ENCODE measurements around the gene CDA.
"Not testable (repeated sequence)": the region's sequence is repeated elsewhere in the genome, so short reads cannot be mapped to it uniquely, and the experiment has no call there.

CDA gene

DNA sequence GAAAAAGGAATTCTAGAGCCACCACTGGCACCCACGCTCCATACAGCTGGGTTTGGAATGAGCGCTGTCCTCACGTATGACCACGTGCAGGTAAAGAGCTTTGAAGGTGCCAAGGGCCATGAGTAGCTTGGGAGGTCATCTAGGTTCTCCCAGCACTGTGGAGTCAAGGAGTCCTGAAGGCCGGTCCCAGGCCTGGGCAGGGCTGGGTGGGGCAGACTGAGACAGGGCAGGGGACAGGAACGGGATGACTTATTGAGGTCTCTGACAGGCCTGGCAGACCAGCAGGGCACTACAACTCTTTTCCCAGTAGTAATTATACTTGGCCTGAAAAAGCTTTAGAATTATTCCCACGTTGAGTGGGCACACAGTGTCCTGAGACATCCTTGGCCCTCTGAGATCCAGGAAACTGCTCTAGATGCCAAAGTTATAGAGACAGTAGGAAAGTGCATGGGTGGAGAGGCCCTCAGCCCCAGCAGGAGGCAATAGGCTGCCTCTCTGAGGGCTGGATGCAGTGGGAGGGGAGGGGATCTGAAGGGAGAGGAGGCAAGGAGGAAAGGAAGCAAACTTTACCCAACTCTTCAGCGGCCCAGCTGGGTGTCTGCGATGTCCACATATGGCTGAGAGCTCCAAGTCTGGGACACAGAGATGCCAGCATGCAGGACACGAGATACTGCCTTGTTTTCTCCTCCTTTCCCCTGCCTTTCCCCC, 1.8 kb upstream of the CDA start:
- DNase-seq (ENCODE audit: low read depth in 4 of 4, low spot score in 1 of 4): no peak

- no peak for DNase-seq (ENCODE audit: low read depth in 4 of 4, low spot score in 1 of 4)
Measured at GRCh38 chr1:20587661-20588053, 1.2 kb upstream of the CDA start.

DNA sequence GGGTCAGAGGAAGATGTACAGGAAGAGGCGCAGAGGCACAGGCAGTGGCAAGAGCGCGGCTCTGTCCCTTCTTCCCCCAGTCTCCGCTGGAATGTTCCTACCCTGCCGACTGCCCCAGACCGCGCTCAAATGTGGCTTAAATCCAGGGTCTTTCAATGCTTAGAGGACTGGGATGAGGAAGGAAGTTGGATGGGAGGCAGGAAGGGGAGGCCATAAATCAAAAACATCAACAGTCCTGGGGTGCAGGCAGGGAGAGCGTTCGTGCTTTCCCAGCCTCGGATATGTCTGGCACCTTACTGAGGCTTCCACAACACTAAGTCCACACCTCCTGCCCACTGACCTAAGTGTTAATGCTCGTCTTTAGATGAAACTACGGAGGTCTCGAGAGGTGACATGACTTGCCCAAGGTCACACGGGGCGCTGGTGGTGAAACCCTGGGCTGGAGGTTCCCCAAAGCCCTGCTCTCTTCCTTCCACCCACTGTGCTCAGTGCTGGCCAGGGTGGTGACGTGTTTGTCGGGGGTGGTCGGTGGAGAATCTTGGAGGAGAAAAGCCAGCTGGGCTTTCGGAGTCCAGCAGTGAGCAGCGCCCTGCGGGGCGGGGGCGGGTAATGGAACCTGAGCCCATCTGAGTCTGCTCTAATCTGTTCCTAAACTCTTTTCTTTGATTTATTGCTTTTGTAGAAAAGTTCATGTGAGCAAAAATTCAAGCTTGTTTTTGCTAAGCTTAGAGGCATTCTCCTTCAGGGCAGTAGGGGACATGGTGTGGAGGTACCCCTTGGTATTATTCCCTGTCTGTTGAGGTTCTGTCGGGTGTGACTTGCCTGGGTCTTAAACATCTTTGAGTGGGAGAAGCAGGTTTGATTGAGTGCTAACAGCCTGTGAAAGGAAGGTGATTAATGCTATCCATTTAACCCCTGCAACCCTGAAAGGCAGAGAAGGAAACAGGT, 708 bp downstream of the CDA start:
- no peak for DNase-seq (ENCODE audit: low read depth in 4 of 4, low spot score in 1 of 4)

- DNase-seq (ENCODE audit: low read depth in 4 of 4, low spot score in 1 of 4): no peak
Measured at GRCh38 chr1:20590306-20590777, 1.4 kb downstream of the CDA start.

DNA sequence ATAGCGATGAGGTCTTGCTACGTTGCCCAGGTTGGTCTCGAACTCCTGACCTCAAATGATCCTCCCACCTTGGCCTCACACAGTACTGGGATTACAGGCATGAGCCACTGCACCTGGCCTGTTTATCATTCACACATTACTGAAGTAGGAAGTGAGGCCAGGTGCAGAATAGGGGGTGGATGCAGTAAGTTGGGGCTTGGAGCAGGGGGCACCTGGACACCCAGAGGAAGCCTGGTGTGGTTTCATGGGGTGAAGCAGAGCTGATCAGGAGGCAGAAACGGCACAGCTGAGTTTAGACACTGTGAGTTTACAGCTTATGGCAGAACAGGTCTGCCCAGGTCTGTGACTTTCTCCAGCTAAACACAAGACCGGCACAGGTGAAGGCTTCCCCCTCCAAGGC, 4.9 kb downstream of the CDA start:
- DNase-seq (ENCODE audit: low read depth in 4 of 4, low spot score in 1 of 4): no peak

GRCh38 chr1:20594746-20595145, 5.8 kb downstream of the CDA start:
- no peak for DNase-seq (ENCODE audit: low read depth in 4 of 4, low spot score in 1 of 4)

DNA sequence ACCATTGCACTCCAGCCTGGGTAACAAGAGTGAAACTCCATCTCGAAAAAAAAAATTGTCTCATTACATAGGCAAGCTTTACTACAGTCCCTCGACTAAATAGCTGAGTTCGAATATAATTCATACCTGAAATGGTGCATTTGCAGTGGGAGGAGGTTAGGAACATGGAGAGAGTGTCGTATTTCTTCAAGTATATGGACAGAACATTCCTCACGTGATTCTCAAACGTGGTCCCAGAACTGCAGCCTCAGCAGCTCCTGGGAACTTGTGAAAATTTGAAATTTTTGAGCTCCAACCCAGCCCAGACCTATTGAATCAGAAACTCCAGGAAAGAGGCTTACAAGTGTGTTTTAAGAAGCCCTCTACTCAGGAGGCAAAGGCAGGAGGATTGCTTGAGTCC, 7.2 kb downstream of the CDA start:
- no peak for DNase-seq (ENCODE audit: low read depth in 4 of 4, low spot score in 1 of 4)

- no peak for DNase-seq (ENCODE audit: low read depth in 4 of 4, low spot score in 1 of 4)
Measured at GRCh38 chr1:20597650-20598049, 8.8 kb downstream of the CDA start.

- no peak for DNase-seq (ENCODE audit: low read depth in 4 of 4, low spot score in 1 of 4)
Measured at GRCh38 chr1:20600156-20600555, 11.3 kb downstream of the CDA start.

- DNase-seq (ENCODE audit: low read depth in 4 of 4, low spot score in 1 of 4): no peak
Measured at GRCh38 chr1:20601129-20601825, 12.4 kb downstream of the CDA start.

- DNase-seq (ENCODE audit: low read depth in 4 of 4, low spot score in 1 of 4): no peak
Measured at GRCh38 chr1:20602851-20603450, 14.1 kb downstream of the CDA start.

DNA sequence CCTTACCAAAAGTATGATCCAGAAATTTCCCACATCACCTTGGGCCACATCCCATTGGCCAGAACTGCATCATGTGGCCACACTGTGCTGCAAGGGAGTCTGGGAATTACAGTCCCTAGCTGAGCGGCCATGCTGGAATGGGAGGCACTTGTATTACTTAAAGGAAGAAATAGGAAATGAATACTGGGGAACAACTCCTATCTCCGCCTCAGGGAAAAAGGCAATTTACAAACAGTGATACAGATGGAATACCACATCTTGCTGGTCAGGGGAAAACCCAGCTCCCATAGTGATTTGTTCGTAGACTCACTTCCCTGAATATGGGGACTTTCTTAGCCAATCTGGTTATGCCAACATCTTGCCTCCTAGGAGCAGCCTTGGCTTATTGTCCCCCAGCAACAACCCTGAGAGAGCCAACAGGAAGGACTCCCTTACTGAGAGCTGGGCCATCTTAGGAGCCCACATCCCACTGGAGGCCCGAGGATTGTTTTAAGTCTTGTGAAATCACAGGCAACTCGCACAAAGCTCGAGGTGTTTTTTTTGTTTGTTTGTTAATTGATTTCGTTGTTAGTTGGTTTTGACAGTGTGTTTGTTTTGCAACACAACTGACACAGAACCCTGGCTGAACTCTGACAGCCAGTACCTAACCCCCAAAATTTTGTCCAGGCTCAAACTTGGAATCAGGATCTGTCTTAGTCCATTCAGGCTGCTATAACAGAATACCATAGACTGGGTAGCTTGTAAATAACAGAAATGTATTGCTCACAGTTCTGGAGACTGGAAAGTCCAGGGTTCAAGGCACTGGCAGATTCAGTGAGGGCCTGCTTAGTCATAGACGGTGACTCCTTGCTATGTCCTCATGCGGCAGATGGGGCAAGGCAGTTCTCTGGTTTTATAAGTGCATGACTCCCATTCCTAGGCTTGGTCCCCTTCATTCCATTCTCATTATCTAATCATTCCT, 14.9 kb downstream of the CDA start:
- no peak for DNase-seq (ENCODE audit: low read depth in 4 of 4, low spot score in 1 of 4)

DNA sequence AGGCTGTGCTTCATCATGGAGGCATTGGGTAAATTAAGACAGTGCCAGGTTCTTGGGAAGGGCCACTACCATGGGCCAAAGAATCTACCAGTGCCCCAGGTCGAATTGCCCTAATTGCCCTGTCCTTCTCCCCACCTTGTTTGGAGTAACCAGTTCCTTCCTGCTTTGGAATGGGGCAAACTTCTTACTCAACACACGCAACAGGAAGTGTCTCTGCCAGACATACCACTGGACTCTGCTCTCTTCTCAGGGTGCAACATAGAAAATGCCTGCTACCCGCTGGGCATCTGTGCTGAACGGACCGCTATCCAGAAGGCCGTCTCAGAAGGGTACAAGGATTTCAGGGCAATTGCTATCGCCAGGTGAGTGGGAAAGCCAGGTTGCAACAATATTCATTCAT, 15.8 kb downstream of the CDA start:
- no peak for DNase-seq (ENCODE audit: low read depth in 4 of 4, low spot score in 1 of 4)

- not testable (repeated sequence) for DNase-seq (ENCODE audit: low read depth in 4 of 4, low spot score in 1 of 4)
Measured at GRCh38 chr1:20606801-20607570, 18.1 kb downstream of the CDA start.

- no peak for DNase-seq (ENCODE audit: low read depth in 4 of 4, low spot score in 1 of 4)
Measured at GRCh38 chr1:20609541-20609940, 20.6 kb downstream of the CDA start.

GRCh38 chr1:20610970-20611369, 22.1 kb downstream of the CDA start:
- no peak for DNase-seq (ENCODE audit: low read depth in 4 of 4, low spot score in 1 of 4)

DNA sequence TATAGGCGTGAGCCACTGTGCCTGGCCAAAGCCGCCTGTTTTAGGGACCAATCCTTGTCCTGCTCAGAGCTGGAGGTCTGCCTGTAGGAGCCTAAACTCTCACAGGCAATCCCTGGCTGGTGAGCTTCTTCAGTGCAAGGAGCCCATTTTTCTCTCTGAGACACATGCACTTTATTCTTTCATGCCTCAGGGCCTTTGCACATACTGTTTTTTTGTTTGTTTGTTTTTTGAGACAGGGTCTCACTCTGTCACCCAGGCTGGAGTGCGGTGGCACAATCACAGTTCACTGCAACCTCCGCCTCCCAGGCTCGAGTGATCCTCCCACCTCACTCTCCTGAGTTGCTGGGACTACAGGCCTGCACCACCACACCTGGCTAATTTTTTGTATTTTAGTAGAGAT, 22.8 kb downstream of the CDA start:
- DNase-seq (ENCODE audit: low read depth in 4 of 4, low spot score in 1 of 4): no peak

DNA sequence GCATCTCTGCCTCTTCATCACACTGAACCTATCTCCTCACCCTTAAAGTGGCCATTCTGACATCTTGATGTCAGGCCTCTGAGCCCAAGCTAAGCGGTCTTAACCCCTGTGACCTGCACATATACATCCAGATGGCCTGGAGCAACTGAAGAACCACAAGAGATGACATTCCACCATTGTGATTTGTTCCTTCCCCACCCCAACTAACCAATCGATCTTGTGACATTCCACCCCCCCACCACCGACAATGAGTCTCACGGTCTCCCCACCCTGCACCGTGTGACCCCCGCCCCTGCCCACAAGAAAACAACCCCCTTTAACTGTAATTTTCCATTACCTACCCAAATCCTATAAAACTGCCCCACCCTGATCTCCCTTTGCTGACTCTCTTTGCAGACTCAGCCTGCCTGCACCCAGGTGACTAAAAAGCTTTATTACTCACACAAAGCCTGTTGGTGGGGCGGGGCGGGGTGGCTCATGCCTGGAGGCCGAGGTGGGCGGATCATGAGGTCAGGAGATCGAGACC, 23.4 kb downstream of the CDA start:
- DNase-seq (ENCODE audit: low read depth in 4 of 4, low spot score in 1 of 4): no peak

- no peak for DNase-seq (ENCODE audit: low read depth in 4 of 4, low spot score in 1 of 4)
Measured at GRCh38 chr1:20614131-20614579, 25.3 kb downstream of the CDA start.

Data from stimulated activated CD4-positive, alpha-beta T cell treated with anti-CD3 and anti-CD28 coated beads, Interleukin-1b, Interleukin-23, amount 100 ng/mL, for 24 hours (primary cell).